HG02885 (cell line): ENCODE results near the gene NRG3.

Experiments used
- ATAC-seq: cut with Tn5 transposase; IDR thresholded peaks from one replicate; pipeline ENCODE4 v1.9.1; 2021; ENCODE audit warnings: mild to moderate bottlenecking; ENCODE audit not compliant: unreplicated experiment, poor library complexity

Gene NRG3

GRCh38 chr10:82254237-82254636, 379.2 kb downstream of the NRG3 start:
- ATAC-seq, result no peak

- ATAC-seq, result no peak
Measured at GRCh38 chr10:82256275-82256674, 381.3 kb downstream of the NRG3 start.

GRCh38 chr10:82266438-82266837, 391.4 kb downstream of the NRG3 start:
- no peak for ATAC-seq

- no peak for ATAC-seq
Measured at GRCh38 chr10:82267014-82267413, 392.0 kb downstream of the NRG3 start.

GRCh38 chr10:82267465-82267864, 392.5 kb downstream of the NRG3 start:
- no peak for ATAC-seq

GRCh38 chr10:82267960-82268359, 393.0 kb downstream of the NRG3 start:
- ATAC-seq, result no peak

GRCh38 chr10:82277591-82277990, 402.6 kb downstream of the NRG3 start:
- no peak for ATAC-seq

- ATAC-seq, result no peak
Measured at GRCh38 chr10:82278401-82279182, 403.6 kb downstream of the NRG3 start.

- ATAC-seq, result no peak
Measured at GRCh38 chr10:82282782-82283456, 407.9 kb downstream of the NRG3 start.

GRCh38 chr10:82284180-82284579, 409.2 kb downstream of the NRG3 start:
- no peak for ATAC-seq

- no peak for ATAC-seq
Measured at GRCh38 chr10:82288461-82288881, 413.5 kb downstream of the NRG3 start.

GRCh38 chr10:82289945-82290344, 415.0 kb downstream of the NRG3 start:
- no peak for ATAC-seq

GRCh38 chr10:82294874-82295378, 419.9 kb downstream of the NRG3 start:
- ATAC-seq, result no peak

GRCh38 chr10:82308641-82309040, 433.6 kb downstream of the NRG3 start:
- ATAC-seq, result no peak

- ATAC-seq, result no peak
Measured at GRCh38 chr10:82310839-82311238, 435.8 kb downstream of the NRG3 start.

- ATAC-seq, result no peak
Measured at GRCh38 chr10:82313401-82313800, 438.4 kb downstream of the NRG3 start.

GRCh38 chr10:82318534-82318933, 443.5 kb downstream of the NRG3 start:
- ATAC-seq, result no peak

GRCh38 chr10:82319074-82319473, 444.1 kb downstream of the NRG3 start:
- ATAC-seq, result no peak

- no peak for ATAC-seq
Measured at GRCh38 chr10:82319562-82319961, 444.6 kb downstream of the NRG3 start.

GRCh38 chr10:82321724-82322123, 446.7 kb downstream of the NRG3 start:
- no peak for ATAC-seq

- ATAC-seq, result no peak
Measured at GRCh38 chr10:82331716-82332115, 456.7 kb downstream of the NRG3 start.

- ATAC-seq, result no peak
Measured at GRCh38 chr10:82335831-82336230, 460.8 kb downstream of the NRG3 start.
